ENCODE results near the gene ZNF587B. TPM values are rescaled to one million over a fixed set of nuclear protein-coding genes. Genes with fewer than 3 reads are reported as not detected.

Gene ZNF587B
- total RNA-seq, 1 experiment from 2014 or later, result 14.1 TPM

- ATAC-seq, result no peak
- peaks cover 53% of the 10 kb centered on the region for H3K79me2 ChIP-seq (ENCODE audit: insufficient read depth, low read length)
- ChIA-PET RAD21 (ENCODE audit: low non-redundant PET in 1 of 2, low total read pairs in 2 of 2, uncharacterized antibody in 2 of 2, unreplicated experiment in 2 of 2) (no interaction called here), CTCF (no interaction called here), POLR2A (no interaction called here)
- H2AFZ ChIP-seq (ENCODE audit: low read depth, low read length, poor library complexity, severe bottlenecking), result no peak overlapping the region
- H3K4me3 ChIP-seq (replicated peaks in 1 of 2; ENCODE audit: low read depth in 1 of 2, low read length in 2 of 2), result no peak overlapping the region
- TF ChIP-seq ZFX (IDR thresholded peaks at IDR 0.05) (no peak), REST (IDR thresholded peaks at IDR 0.05; ENCODE audit: low read depth) (no peak), POLR2AphosphoS5 (IDR thresholded peaks at IDR 0.05; ENCODE audit: low read depth, low read length) (no peak), CEBPB (IDR thresholded peaks at IDR 0.05; ENCODE audit: low read depth) (no peak), SP1 (IDR thresholded peaks at IDR 0.05; ENCODE audit: low read depth) (no peak)
- intact Hi-C loops (cut with micrococcal nuclease), result loop anchor here (5.0 kb wide), 1 partner anchor 136 kb away; the partner anchor contains the start of gene ZNF551
- H3K4me2 ChIP-seq (ENCODE audit: low read length), result no peak overlapping the region
- no peak overlapping the region for H3K27ac ChIP-seq (ENCODE audit: low read depth, low read length)
- no peaks in the 10 kb centered on the region for H3K9me3 ChIP-seq (ENCODE audit: control insufficient read depth in 1 of 2, insufficient read depth in 1 of 2, low read depth in 1 of 2, low read length in 2 of 2)
- H4K20me1 ChIP-seq (ENCODE audit: insufficient read depth), result no peaks in the 10 kb centered on the region
- H3K4me1 ChIP-seq (ENCODE audit: control insufficient read depth in 1 of 2, insufficient read depth in 2 of 2, low read length in 2 of 2), result peaks cover 0 to 25% of the 10 kb centered on the region in 2 experiments; a peak in 3 of 4 replicates
- no TSS peak for BruUV-seq (replicated peaks)
- DNase-seq (ENCODE audit: low read depth, low spot score), result no peak
- H3K36me3 ChIP-seq (ENCODE audit: control insufficient read depth in 1 of 2, insufficient read depth in 2 of 2, low read length in 2 of 2), result peaks cover 0 to 5% of the 10 kb centered on the region in 2 experiments; a peak in 2 of 4 replicates
- no peaks in the 10 kb centered on the region for H3K27me3 ChIP-seq (ENCODE audit: insufficient read depth, low read length)
- H3K9me2 ChIP-seq (ENCODE audit: insufficient read depth), result no peaks in the 10 kb centered on the region
- H3K9ac ChIP-seq (ENCODE audit: low read length), result no peak overlapping the region
These were observed 12.1 kb upstream of the ZNF587B start for GRCh38 chr19:57817976-57818375.

GRCh38 chr19:57818378-57818777, 11.7 kb upstream of the ZNF587B start:
- H3K4me2 ChIP-seq (ENCODE audit: low read length), result peak overlapping the region; percentile 85
- no peak overlapping the region for H3K27ac ChIP-seq (ENCODE audit: low read depth, low read length)
- ATAC-seq, result no peak
- H3K36me3 ChIP-seq (ENCODE audit: control insufficient read depth in 1 of 2, insufficient read depth in 2 of 2, low read length in 2 of 2), result peaks cover 0 to 5% of the 10 kb centered on the region in 2 experiments; a peak in 2 of 4 replicates
- TF ChIP-seq RAD21 (IDR thresholded peaks at IDR 0.05; ENCODE audit: low read depth), result no peak
- no peak for TF ChIP-seq YY1 (IDR thresholded peaks at IDR 0.05; ENCODE audit: extremely low read depth, insufficient replicate concordance, low read depth, low read length)
- peaks cover 53% of the 10 kb centered on the region for H3K79me2 ChIP-seq (ENCODE audit: insufficient read depth, low read length)
- DNase-seq (ENCODE audit: low read depth, low spot score), result no peak
- H3K4me3 ChIP-seq (replicated peaks in 1 of 2; ENCODE audit: low read depth in 1 of 2, low read length in 2 of 2), result no peak overlapping the region
- H3K9me2 ChIP-seq (ENCODE audit: insufficient read depth), result no peaks in the 10 kb centered on the region
- H2AFZ ChIP-seq (ENCODE audit: low read depth, low read length, poor library complexity, severe bottlenecking), result no peak overlapping the region
- H3K9me3 ChIP-seq (ENCODE audit: control insufficient read depth in 1 of 2, insufficient read depth in 1 of 2, low read depth in 1 of 2, low read length in 2 of 2), result no peaks in the 10 kb centered on the region
- ChIA-PET CTCF (no interaction called here), RAD21 (ENCODE audit: low non-redundant PET in 1 of 2, low total read pairs in 2 of 2, uncharacterized antibody in 2 of 2, unreplicated experiment in 2 of 2) (no interaction called here), POLR2A (no interaction called here)
- no TSS peak for BruUV-seq (replicated peaks)
- no peaks in the 10 kb centered on the region for H4K20me1 ChIP-seq (ENCODE audit: insufficient read depth)
- H3K9ac ChIP-seq (ENCODE audit: low read length), result no peak overlapping the region
- no peaks in the 10 kb centered on the region for H3K27me3 ChIP-seq (ENCODE audit: insufficient read depth, low read length)
- intact Hi-C loops (cut with micrococcal nuclease), result loop anchor here (5.0 kb wide), 1 partner anchor 136 kb away; the partner anchor contains the start of gene ZNF551
- H3K4me1 ChIP-seq (ENCODE audit: control insufficient read depth in 1 of 2, insufficient read depth in 2 of 2, low read length in 2 of 2), result peaks cover 0 to 25% of the 10 kb centered on the region in 2 experiments; a peak in 3 of 4 replicates
